KMS-11 (cell line): ENCODE measurements around the gene ISG20L2.

ENCODE experiments used
- H2AFZ ChIP-seq: fragments of 200-600 bp; sonication (generic); 2 replicates; pipeline ENCODE4 v1.6.1; 2016; ENCODE audit warnings: antibody characterized with exemption, mixed run types, low read depth
- H3K27ac ChIP-seq: fragments of 200-600 bp; sonication (generic); 2 replicates; pipeline ENCODE4 v1.6.1; 2016; ENCODE audit warnings: mild to moderate bottlenecking, mixed run types
- H3K27me3 ChIP-seq: fragments of 200-600 bp; sonication (generic); 2 replicates; pipeline ENCODE4 v1.6.1; 2017; ENCODE audit warnings: mild to moderate bottlenecking, low read depth, mixed run types, moderate library complexity; ENCODE audit not compliant: insufficient read depth
- H3K36me3 ChIP-seq: fragments of 200-600 bp; sonication (generic); 2 replicates; pipeline ENCODE4 v1.6.1; 2017; ENCODE audit warnings: mild to moderate bottlenecking, mixed run types; ENCODE audit not compliant: insufficient read depth
- H3K4me1 ChIP-seq: fragments of 200-600 bp; sonication (generic); 2 replicates; pipeline ENCODE4 v1.6.1; 2016; ENCODE audit warnings: mild to moderate bottlenecking, low read depth, mixed run types; ENCODE audit not compliant: poor library complexity, severe bottlenecking
- H3K4me2 ChIP-seq: fragments of 200-600 bp; sonication (generic); 2 replicates; pipeline ENCODE4 v1.7.0; 2016; ENCODE audit warnings: mild to moderate bottlenecking, mixed run types
- H3K4me3 ChIP-seq: fragments of 200-600 bp; sonication (generic); IDR thresholded peaks from 2 replicates; pipeline ENCODE4 v1.6.1; 2017; ENCODE audit warnings: low read depth, low read length, mixed read lengths; ENCODE audit not compliant: insufficient read depth
- H3K79me2 ChIP-seq: fragments of 200-600 bp; sonication (generic); 2 replicates; pipeline ENCODE4 v1.6.1; 2016; ENCODE audit warnings: low read depth, mixed run types; ENCODE audit not compliant: insufficient read depth
- H3K9ac ChIP-seq: fragments of 200-600 bp; sonication (generic); 2 replicates; pipeline ENCODE4 v1.6.1; 2016; ENCODE audit warnings: mild to moderate bottlenecking, mixed run types
- H4K20me1 ChIP-seq: fragments of 200-600 bp; sonication (generic); 2 replicates; pipeline ENCODE4 v1.6.1; 2016; ENCODE audit warnings: mild to moderate bottlenecking, mixed run types; ENCODE audit not compliant: insufficient read depth
- CTCF ChIP-seq: fragments of 200-600 bp; sonication (generic); conservative IDR thresholded peaks from 2 replicates; pipeline ENCODE4 v1.6.1; 2017; ENCODE audit warnings: low read depth, mild to moderate bottlenecking, antibody characterized with exemption, low read length, moderate library complexity, mixed read lengths

ISG20L2 gene

GRCh38 chr1:156742017-156742416 is 13.5 kb upstream of the ISG20L2 start:
- H3K9ac ChIP-seq = peak overlapping the region; percentile 83; the same call in 1 of the 2 replicates
- H3K27ac ChIP-seq = peak overlapping the region; percentile 72
- peaks cover 65% of the 10 kb centered on the region for H3K4me1 ChIP-seq
- H3K4me3 ChIP-seq = peak overlapping the region; percentile 41
- no peak for TF ChIP-seq CTCF
- no peaks in the 10 kb centered on the region; the same call in 1 of the 2 replicates for H3K36me3 ChIP-seq
- peaks cover 63% of the 10 kb centered on the region for H3K79me2 ChIP-seq
- peaks cover 11% of the 10 kb centered on the region; the same call in 1 of the 2 replicates for H4K20me1 ChIP-seq
- peak overlapping the region; percentile 74 for H3K4me2 ChIP-seq
- no peaks in the 10 kb centered on the region for H3K27me3 ChIP-seq
- no peak overlapping the region for H2AFZ ChIP-seq

GRCh38 chr1:156741481-156741983 is 13.0 kb upstream of the ISG20L2 start:
- Histone ChIP-seq H4K20me1 (peaks cover 11% of the 10 kb centered on the region; the same call in 1 of the 2 replicates), H3K27me3 (no peaks in the 10 kb centered on the region), H3K4me2 (peak overlapping the region; percentile 74), H3K79me2 (peaks cover 58% of the 10 kb centered on the region), H3K4me1 (peaks cover 61% of the 10 kb centered on the region), H3K9ac (peak overlapping the region; percentile 83; the same call in 1 of the 2 replicates), H2AFZ (no peak overlapping the region; the same call in 1 of the 2 replicates), H3K36me3 (no peaks in the 10 kb centered on the region; the same call in 1 of the 2 replicates), H3K4me3 (peak overlapping the region; percentile 81), H3K27ac (peak overlapping the region; percentile 72)
- TF ChIP-seq CTCF = no peak

GRCh38 chr1:156740741-156741480 is 12.3 kb upstream of the ISG20L2 start, which contains the start of gene MRPL24:
Gene MRPL24, minus strand, starts transcription at chr1:156741088. Its CDS starts 2,384 bp downstream, at chr1:156738704.
- H3K27ac ChIP-seq = peak within 1 kb of the TSS; percentile 72
- H3K4me3 ChIP-seq = peak within 1 kb of the TSS; percentile 99
- H3K4me1 ChIP-seq = peaks cover 55% of the 10 kb centered on the region
- peaks cover 52% of the 10 kb centered on the region for H3K79me2 ChIP-seq
- H4K20me1 ChIP-seq = peaks cover 5% of the 10 kb centered on the region; the same call in 1 of the 2 replicates
- H3K9ac ChIP-seq = peak within 1 kb of the TSS; percentile 83
- peak within 1 kb of the TSS; percentile 62 for H2AFZ ChIP-seq
- no peaks in the 10 kb centered on the region for H3K27me3 ChIP-seq
- no peak; the same call in 1 of the 2 replicates for TF ChIP-seq CTCF
- no peaks in the 10 kb centered on the region; the same call in 1 of the 2 replicates for H3K36me3 ChIP-seq
- peak within 1 kb of the TSS; percentile 81 for H3K4me2 ChIP-seq

GRCh38 chr1:156740237-156740740 is 11.7 kb upstream of the ISG20L2 start:
- H3K79me2 ChIP-seq = peaks cover 46% of the 10 kb centered on the region
- peak overlapping the region; percentile 83 for H3K9ac ChIP-seq
- peak overlapping the region; percentile 81 for H3K4me2 ChIP-seq
- no peaks in the 10 kb centered on the region for H4K20me1 ChIP-seq
- H3K27me3 ChIP-seq = no peaks in the 10 kb centered on the region
- H3K27ac ChIP-seq = peak overlapping the region; percentile 72
- H2AFZ ChIP-seq = peak overlapping the region; percentile 62
- TF ChIP-seq CTCF = no peak
- H3K36me3 ChIP-seq = no peaks in the 10 kb centered on the region; the same call in 1 of the 2 replicates
- peaks cover 48% of the 10 kb centered on the region for H3K4me1 ChIP-seq
- H3K4me3 ChIP-seq = peak overlapping the region; percentile 99
